ENCODE measurements around the gene SLC5A8.

SLC5A8 gene

GRCh38 chr12:101209319-101210302, at the start of gene SLC5A8:
SLC5A8 (minus strand) TSS chr12:101210238; CDS start chr12:101209848, 390 bp downstream.
- no peak for DNase-seq

GRCh38 chr12:101257357-101257756, 47.3 kb upstream of the SLC5A8 start:
- DNase-seq: no peak

- no peak for DNase-seq
Observed at GRCh38 chr12:101256266-101256665, 46.2 kb upstream of the SLC5A8 start.

- DNase-seq: no peak
Observed at GRCh38 chr12:101243616-101244015, 33.6 kb upstream of the SLC5A8 start.

- no peak for DNase-seq
Observed at GRCh38 chr12:101243074-101243473, 33.0 kb upstream of the SLC5A8 start.

GRCh38 chr12:101238800-101239329, 28.8 kb upstream of the SLC5A8 start:
- DNase-seq: no peak

- DNase-seq: no peak
Observed at GRCh38 chr12:101238306-101238705, 28.3 kb upstream of the SLC5A8 start.

- no peak for DNase-seq
Observed at GRCh38 chr12:101235686-101236085, 25.6 kb upstream of the SLC5A8 start.

- DNase-seq: no peak
Observed at GRCh38 chr12:101231636-101232035, 21.6 kb upstream of the SLC5A8 start.

GRCh38 chr12:101230547-101230946, 20.5 kb upstream of the SLC5A8 start:
- DNase-seq: no peak

GRCh38 chr12:101229841-101230241, 19.8 kb upstream of the SLC5A8 start:
- no peak for DNase-seq

- DNase-seq: no peak
Observed at GRCh38 chr12:101221301-101221700, 11.3 kb upstream of the SLC5A8 start.

GRCh38 chr12:101216810-101217209, 6.8 kb upstream of the SLC5A8 start:
- no peak for DNase-seq

GRCh38 chr12:101207086-101207780, 2.8 kb downstream of the SLC5A8 start:
- no peak for DNase-seq

GRCh38 chr12:101204602-101205304, 5.3 kb downstream of the SLC5A8 start:
- DNase-seq: no peak

GRCh38 chr12:101200824-101201223, 9.2 kb downstream of the SLC5A8 start:
- no peak for DNase-seq

GRCh38 chr12:101200145-101200544, 9.9 kb downstream of the SLC5A8 start:
- no peak for DNase-seq

- DNase-seq: no peak
Observed at GRCh38 chr12:101186291-101186690, 23.7 kb downstream of the SLC5A8 start.

GRCh38 chr12:101181776-101182175, 28.3 kb downstream of the SLC5A8 start:
- DNase-seq: no peak

- no peak for DNase-seq
Observed at GRCh38 chr12:101174541-101174940, 35.5 kb downstream of the SLC5A8 start.

GRCh38 chr12:101173197-101173749, 36.8 kb downstream of the SLC5A8 start:
- DNase-seq: no peak

- DNase-seq: no peak
Observed at GRCh38 chr12:101172316-101172715, 37.7 kb downstream of the SLC5A8 start.

GRCh38 chr12:101168001-101168400, 42.0 kb downstream of the SLC5A8 start:
- DNase-seq: no peak

Data from femur (tissue), 1 donor.